Measurements from ENCODE around the gene SDK2. TPM values are rescaled to one million over a fixed set of nuclear protein-coding genes. Genes with fewer than 3 reads are reported as not detected.
"Not testable (repeated sequence)": the region's sequence is repeated elsewhere in the genome, so short reads cannot be mapped to it uniquely, and the experiment has no call there.

The SDK2 gene
- total RNA-seq, 1 experiment from 2014 or later: 0.67 TPM

DNA sequence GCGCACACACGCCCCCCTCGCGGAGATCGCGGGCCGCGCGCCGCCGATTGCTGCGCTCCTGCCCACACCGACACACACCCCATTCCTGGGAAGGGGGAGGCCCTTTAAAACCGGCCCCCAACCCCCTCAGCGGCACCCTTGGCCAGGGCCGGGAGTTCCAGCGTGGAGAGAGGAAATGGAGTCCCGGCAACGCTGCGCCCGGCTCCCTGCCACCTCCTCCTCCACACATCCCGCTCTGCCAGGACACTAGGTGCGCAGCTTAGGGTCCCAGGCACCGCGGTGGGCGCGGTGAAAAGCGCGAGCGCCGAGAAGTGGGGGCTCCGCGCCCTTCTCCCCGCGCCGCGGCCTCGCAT is 332.8 kb downstream of the SDK2 start:
- no peaks in the 10 kb centered on the region for H3K9me3 ChIP-seq (ENCODE audit: low read depth, low read length, poor library complexity, severe bottlenecking)
- TF ChIP-seq EZH2 (IDR thresholded peaks at IDR 0.05; ENCODE audit: borderline replicate concordance, low read depth, low read length, poor library complexity, severe bottlenecking): no peak
- TF ChIP-seq, protein P1, sequence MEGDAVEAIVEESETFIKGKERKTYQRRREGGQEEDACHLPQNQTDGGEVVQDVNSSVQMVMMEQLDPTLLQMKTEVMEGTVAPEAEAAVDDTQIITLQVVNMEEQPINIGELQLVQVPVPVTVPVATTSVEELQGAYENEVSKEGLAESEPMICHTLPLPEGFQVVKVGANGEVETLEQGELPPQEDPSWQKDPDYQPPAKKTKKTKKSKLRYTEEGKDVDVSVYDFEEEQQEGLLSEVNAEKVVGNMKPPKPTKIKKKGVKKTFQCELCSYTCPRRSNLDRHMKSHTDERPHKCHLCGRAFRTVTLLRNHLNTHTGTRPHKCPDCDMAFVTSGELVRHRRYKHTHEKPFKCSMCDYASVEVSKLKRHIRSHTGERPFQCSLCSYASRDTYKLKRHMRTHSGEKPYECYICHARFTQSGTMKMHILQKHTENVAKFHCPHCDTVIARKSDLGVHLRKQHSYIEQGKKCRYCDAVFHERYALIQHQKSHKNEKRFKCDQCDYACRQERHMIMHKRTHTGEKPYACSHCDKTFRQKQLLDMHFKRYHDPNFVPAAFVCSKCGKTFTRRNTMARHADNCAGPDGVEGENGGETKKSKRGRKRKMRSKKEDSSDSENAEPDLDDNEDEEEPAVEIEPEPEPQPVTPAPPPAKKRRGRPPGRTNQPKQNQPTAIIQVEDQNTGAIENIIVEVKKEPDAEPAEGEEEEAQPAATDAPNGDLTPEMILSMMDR (conservative IDR thresholded peaks at IDR 0.05; ENCODE audit: low read depth, low read length): no peak
- intact Hi-C loops (cut with micrococcal nuclease; ENCODE audit: unreplicated experiment): loop anchor here (2.0 kb wide), 2 partner anchors 31 to 59 kb away; no protein-coding TSS in a partner anchor
- H3K4me1 ChIP-seq (ENCODE audit: insufficient read depth, low read length, poor library complexity, severe bottlenecking): peaks cover 31% of the 10 kb centered on the region
- H3K36me3 ChIP-seq (ENCODE audit: insufficient read depth, low read length, poor library complexity, severe bottlenecking): no peaks in the 10 kb centered on the region
- POLR2A ChIA-PET (ENCODE audit: low non-redundant PET): no interaction called here
- DNase-seq (ENCODE audit: low spot score): peak; percentile 53
- peak overlapping the region; percentile 91 for H3K27ac ChIP-seq (ENCODE audit: low read depth, low read length, poor library complexity, severe bottlenecking)
- CTCF ChIA-PET: interaction anchor here (1.0 to 1.7 kb wide), 2 partner anchors 32 to 888 kb away, joined by 3 to 6 read pairs; no protein-coding TSS in a partner anchor
- H3K27me3 ChIP-seq (replicated peaks; ENCODE audit: insufficient read depth, low read depth, low read length, poor library complexity): no peaks in the 10 kb centered on the region
- H3K4me3 ChIP-seq (ENCODE audit: low read depth, low read length, poor library complexity, severe bottlenecking): peak overlapping the region; percentile 99
- BruUV-seq (replicated peaks): no TSS peak

DNA sequence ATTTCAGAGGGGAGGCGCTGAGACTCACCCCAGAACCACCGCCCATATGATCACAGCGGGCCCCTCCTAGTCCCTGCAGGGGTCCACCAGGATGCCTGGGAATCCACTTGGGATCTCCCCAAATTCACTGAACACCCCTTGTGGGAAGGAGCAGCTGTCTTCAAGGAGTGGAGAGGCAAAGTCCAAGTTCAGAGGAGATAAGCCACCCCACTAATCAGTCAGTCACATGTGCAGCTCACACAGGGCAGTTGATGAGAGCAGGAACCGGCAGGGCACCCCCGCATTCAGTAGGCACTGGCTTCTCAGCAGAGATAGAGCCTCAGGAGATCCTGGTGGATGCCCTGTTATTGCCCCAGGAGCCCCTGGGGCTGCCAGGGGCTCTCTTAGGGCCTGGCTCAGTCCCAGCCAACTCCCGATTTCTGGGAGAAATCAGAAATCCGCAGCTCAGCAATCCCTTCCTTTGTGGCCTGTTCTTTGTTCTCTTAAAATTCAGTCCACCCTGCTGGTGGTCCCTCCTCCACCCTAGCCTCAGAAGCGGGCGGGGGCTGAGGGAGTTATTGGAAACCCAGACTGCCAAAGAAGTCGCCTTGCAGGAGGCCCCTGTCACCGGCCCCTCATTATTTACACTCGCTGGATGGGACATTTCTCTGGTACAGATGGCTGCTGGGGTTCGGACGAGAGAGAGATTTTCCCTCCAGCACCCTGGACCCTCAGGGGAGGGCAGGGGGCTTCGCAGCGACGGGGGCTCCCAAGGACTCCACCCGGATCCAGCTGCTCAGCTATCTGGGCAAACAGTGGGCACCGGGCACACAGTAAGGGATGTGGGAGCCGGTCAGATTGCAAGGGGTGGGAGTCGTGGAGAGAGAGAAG is 334.3 kb downstream of the SDK2 start:
- peaks cover 44% of the 10 kb centered on the region for H3K4me1 ChIP-seq (ENCODE audit: insufficient read depth, low read length, poor library complexity, severe bottlenecking)
- CTCF ChIA-PET: interaction anchor here (1.0 to 1.7 kb wide), 3 partner anchors 33 to 890 kb away, joined by 3 to 7 read pairs (median 6); no protein-coding TSS in a partner anchor
- H3K9me3 ChIP-seq (ENCODE audit: low read depth, low read length, poor library complexity, severe bottlenecking): no peaks in the 10 kb centered on the region
- TF ChIP-seq EZH2 (IDR thresholded peaks at IDR 0.05; ENCODE audit: borderline replicate concordance, low read depth, low read length, poor library complexity, severe bottlenecking): no peak
- TF ChIP-seq, protein P1 (conservative IDR thresholded peaks at IDR 0.05; ENCODE audit: low read depth, low read length): no peak
- TSS peak; percentile 54 for BruUV-seq (replicated peaks)
- intact Hi-C loops (cut with micrococcal nuclease; ENCODE audit: unreplicated experiment): loop anchor here (2.0 kb wide), 2 partner anchors 33 to 61 kb away; no protein-coding TSS in a partner anchor
- peak overlapping the region; percentile 99 for H3K4me3 ChIP-seq (ENCODE audit: low read depth, low read length, poor library complexity, severe bottlenecking)
- peak overlapping the region; percentile 91 for H3K27ac ChIP-seq (ENCODE audit: low read depth, low read length, poor library complexity, severe bottlenecking)
- POLR2A ChIA-PET (ENCODE audit: low non-redundant PET): no interaction called here
- peak; percentile 63 for DNase-seq (ENCODE audit: low spot score)
- no peaks in the 10 kb centered on the region for H3K36me3 ChIP-seq (ENCODE audit: insufficient read depth, low read length, poor library complexity, severe bottlenecking)
- no peaks in the 10 kb centered on the region for H3K27me3 ChIP-seq (replicated peaks; ENCODE audit: insufficient read depth, low read depth, low read length, poor library complexity)

DNA sequence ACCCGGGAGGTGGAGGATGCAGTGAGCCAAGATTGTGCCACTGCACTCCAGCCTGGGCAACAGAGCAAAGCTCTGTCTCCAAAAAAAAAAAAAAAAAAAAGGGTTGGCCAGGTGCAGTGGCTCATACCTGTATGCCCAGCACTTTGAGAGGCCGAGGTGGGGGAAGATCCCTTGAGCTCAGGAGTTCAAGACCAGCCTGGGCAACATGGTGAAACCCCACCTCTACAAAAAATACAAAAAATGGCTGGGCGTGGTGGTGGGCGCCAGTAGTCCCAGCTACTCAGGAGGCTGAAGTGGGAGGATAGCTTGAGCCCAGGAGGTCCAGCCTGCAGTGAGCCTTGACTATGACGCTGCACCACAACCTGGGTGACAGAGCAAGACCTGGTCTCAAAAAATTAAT is 335.3 kb downstream of the SDK2 start:
- H3K9me3 ChIP-seq (ENCODE audit: low read depth, low read length, poor library complexity, severe bottlenecking); intact Hi-C loops (cut with micrococcal nuclease; ENCODE audit: unreplicated experiment); H3K27ac ChIP-seq (ENCODE audit: low read depth, low read length, poor library complexity, severe bottlenecking); H3K36me3 ChIP-seq (ENCODE audit: insufficient read depth, low read length, poor library complexity, severe bottlenecking); CTCF ChIA-PET; POLR2A ChIA-PET (ENCODE audit: low non-redundant PET); H3K4me3 ChIP-seq (ENCODE audit: low read depth, low read length, poor library complexity, severe bottlenecking); H3K27me3 ChIP-seq (replicated peaks; ENCODE audit: insufficient read depth, low read depth, low read length, poor library complexity); BruUV-seq (replicated peaks); DNase-seq (ENCODE audit: low spot score): not testable (repeated sequence)
- peaks cover 54% of the 10 kb centered on the region for H3K4me1 ChIP-seq (ENCODE audit: insufficient read depth, low read length, poor library complexity, severe bottlenecking)
